Activated T-helper 17 cell treated with anti-CD3 and anti-CD28 coated beads, Interleukin-2, amount 50 U/mL, for 72 hours (primary cell): ENCODE measurements around the gene PSKH1. TPM values are rescaled to one million over a fixed set of nuclear protein-coding genes. Genes with fewer than 3 reads are reported as not detected.
A peak's percentile ranks its signal among the peaks of the same experiment; 100 is the strongest.
"Not testable (repeated sequence)": the region's sequence is repeated elsewhere in the genome, so short reads cannot be mapped to it uniquely, and the experiment has no call there.

ENCODE experiments used
- ATAC-seq: fragments of 150-1000 bp; cut with Tn5 transposase; replicated peaks from 2 replicates; pipeline ENCODE4 v1.10.0; 2021; ENCODE audit warnings: mild to moderate bottlenecking, moderate library complexity
- H3K27ac Mint-ChIP-seq: one replicate; pipeline ENCODE4 v1.8.0; 2022; ENCODE audit warnings: mixed read lengths
- H3K27me3 Mint-ChIP-seq: one replicate; pipeline ENCODE4 v1.8.0; 2022; ENCODE audit warnings: mixed read lengths
- H3K36me3 Mint-ChIP-seq: one replicate; pipeline ENCODE4 v1.8.0; 2022; ENCODE audit warnings: low read depth, mild to moderate bottlenecking, mixed read lengths
- H3K4me1 Mint-ChIP-seq: one replicate; pipeline ENCODE4 v1.8.0; 2022; ENCODE audit warnings: mixed read lengths
- H3K4me3 Mint-ChIP-seq: one replicate; pipeline ENCODE4 v1.8.0; 2022; ENCODE audit warnings: mild to moderate bottlenecking, mixed read lengths
- H3K9me3 Mint-ChIP-seq: one replicate; pipeline ENCODE4 v1.8.0; 2022; ENCODE audit warnings: mixed read lengths
- total RNA-seq, 2 donors: library from RNA; stranded (reverse); gene quantifications; one replicate each; pipeline ENCODE4 v1.2.3, GENCODE V29; 2022

PSKH1 gene
- total RNA-seq, 2 donors from 2014 or later, result 7.5 to 11.8 TPM

GRCh38 chr16:67892375-67892774, 679 bp upstream of the PSKH1 start:
- Mint-ChIP-seq H3K27ac (peak overlapping the region; percentile 94), H3K9me3 (no peaks in the 10 kb centered on the region), H3K27me3 (no peaks in the 10 kb centered on the region), H3K4me1 (peaks cover 22% of the 10 kb centered on the region), H3K36me3 (no peaks in the 10 kb centered on the region), H3K4me3 (peak overlapping the region; percentile 95)
- no peak for ATAC-seq

DNA sequence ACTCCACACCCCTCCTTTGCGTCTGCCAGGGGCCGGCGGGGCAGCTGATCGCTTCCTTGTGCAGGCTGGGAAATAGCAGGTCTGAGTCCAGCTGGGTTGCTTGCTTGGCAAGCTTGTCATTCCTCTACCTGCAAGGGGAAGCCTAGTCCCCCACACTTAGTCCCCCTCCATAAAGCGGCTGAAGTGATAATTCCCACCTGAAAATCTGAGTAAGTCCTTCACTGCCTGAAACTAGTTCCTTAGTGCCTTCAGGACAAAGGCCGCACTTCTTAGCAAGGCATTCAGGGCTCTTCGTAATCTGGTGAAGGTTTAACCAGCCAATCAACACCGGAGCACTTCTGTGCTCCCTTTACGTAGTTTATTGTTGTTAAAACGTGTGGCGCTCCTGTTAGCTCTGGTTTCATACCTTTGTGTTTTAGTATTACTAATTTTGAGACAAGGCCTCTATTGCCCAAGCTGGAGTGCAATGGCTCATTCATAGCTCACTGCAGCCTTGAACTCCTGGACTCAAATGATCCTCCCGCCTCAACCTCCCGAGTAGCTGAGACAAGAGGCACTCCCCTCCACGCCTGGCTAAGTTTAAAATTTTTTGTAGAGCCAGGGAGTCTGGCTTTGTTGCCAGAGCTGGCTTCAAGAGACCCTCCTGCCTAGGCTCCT, 817 bp downstream of the PSKH1 start:
- Mint-ChIP-seq H3K4me3 (peak overlapping the region; percentile 95), H3K9me3 (no peaks in the 10 kb centered on the region), H3K27ac (peak overlapping the region; percentile 96), H3K36me3 (no peaks in the 10 kb centered on the region), H3K4me1 (peaks cover 22% of the 10 kb centered on the region), H3K27me3 (no peaks in the 10 kb centered on the region)
- ATAC-seq, result no peak

DNA sequence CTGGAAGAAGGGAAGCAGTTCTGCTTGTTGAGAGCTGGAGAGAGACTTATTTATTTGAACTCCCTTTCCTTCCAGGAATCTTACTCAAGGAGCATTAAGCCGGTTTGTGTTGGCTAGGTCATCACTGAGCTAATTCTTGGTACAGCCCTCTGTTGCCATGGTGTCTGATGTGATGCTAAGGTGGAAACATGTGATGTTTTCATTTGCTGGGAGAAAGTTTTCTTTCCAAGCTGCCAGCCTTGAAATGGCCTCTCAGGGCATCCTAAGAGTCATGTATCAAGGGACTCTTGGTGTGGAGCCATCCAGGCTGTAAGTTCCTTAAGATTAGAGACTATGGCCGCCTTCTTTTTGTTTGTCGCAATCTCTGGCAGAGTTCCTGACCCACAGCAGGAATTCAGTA, 4.2 kb downstream of the PSKH1 start:
- Mint-ChIP-seq H3K27ac (no peak overlapping the region), H3K36me3 (no peaks in the 10 kb centered on the region), H3K27me3 (no peaks in the 10 kb centered on the region), H3K4me1 (peaks cover 26% of the 10 kb centered on the region), H3K4me3 (no peak overlapping the region), H3K9me3 (no peaks in the 10 kb centered on the region)
- ATAC-seq, result no peak

DNA sequence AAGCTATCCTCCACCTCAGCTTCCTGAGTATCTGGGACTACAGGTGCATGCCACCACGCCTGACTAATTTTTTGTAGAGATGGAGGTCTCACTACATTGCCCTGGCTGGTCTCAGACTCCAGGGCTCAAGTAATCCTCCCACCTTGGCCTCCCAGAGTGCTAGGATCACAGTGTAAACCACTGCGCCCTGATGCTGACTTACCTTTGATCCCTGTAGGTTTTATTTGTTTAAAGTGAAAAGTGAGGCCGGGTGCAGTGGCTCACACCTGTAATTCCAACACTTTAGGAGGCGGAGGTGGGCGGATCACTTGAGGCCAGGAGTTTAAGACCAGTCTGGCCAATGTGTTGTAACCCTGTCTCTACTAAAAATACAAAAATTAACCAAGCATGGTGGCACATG, 8.7 kb downstream of the PSKH1 start:
- Mint-ChIP-seq H3K27ac (no peak overlapping the region), H3K9me3 (no peaks in the 10 kb centered on the region), H3K4me1 (peaks cover 15% of the 10 kb centered on the region), H3K27me3 (no peaks in the 10 kb centered on the region), H3K36me3 (peaks cover 13% of the 10 kb centered on the region), H3K4me3 (no peak overlapping the region)
- ATAC-seq, result no peak

DNA sequence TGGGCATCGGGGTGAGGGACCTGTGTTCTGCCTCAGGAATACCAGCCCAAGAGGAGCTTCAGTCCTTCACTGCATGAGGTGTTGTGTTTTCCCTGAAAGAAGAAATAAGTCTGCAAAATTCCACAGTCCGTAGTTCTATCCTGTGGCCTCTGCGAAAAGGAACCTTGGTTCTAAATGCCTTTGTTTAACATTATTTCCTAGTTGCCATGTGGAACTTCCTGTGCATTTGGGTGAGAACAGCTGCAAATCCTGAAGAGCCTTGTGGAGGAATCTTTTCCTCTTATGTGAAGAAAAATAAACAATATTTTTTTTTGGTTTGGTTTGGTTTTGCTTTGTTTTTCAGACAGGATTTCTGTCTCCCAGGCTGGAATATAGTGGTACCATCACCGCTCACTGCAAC, 9.8 kb downstream of the PSKH1 start:
- Mint-ChIP-seq H3K4me1 (peaks cover 10% of the 10 kb centered on the region), H3K36me3 (peaks cover 13% of the 10 kb centered on the region), H3K27ac (peak overlapping the region; percentile 35), H3K4me3 (no peak overlapping the region), H3K9me3 (no peaks in the 10 kb centered on the region), H3K27me3 (no peaks in the 10 kb centered on the region)
- ATAC-seq, result no peak

GRCh38 chr16:67907397-67908180, 14.5 kb downstream of the PSKH1 start:
- H3K4me3 Mint-ChIP-seq, result no peak overlapping the region
- peaks cover 12% of the 10 kb centered on the region for H3K4me1 Mint-ChIP-seq
- ATAC-seq, result no peak
- peaks cover 21% of the 10 kb centered on the region for H3K36me3 Mint-ChIP-seq
- H3K27me3 Mint-ChIP-seq, result no peaks in the 10 kb centered on the region
- H3K27ac Mint-ChIP-seq, result peak overlapping the region; percentile 73
- H3K9me3 Mint-ChIP-seq, result no peaks in the 10 kb centered on the region

DNA sequence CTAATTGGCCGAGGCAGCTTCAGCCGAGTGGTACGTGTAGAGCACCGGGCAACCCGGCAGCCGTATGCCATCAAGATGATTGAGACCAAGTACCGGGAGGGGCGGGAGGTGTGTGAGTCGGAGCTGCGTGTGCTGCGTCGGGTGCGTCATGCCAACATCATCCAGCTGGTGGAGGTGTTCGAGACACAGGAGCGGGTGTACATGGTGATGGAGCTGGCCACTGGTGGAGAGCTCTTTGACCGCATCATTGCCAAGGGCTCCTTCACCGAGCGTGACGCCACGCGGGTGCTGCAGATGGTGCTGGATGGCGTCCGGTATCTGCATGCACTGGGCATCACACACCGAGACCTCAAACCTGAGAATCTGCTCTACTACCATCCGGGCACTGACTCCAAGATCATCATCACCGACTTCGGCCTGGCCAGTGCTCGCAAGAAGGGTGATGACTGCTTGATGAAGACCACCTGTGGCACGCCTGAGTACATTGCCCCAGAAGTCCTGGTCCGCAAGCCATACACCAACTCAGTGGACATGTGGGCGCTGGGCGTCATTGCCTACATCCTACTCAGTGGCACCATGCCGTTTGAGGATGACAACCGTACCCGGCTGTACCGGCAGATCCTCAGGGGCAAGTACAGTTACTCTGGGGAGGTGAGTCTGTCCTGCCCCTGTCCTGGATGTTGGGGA, 16.1 kb downstream of the PSKH1 start:
- ATAC-seq, result no peak
- H3K9me3 Mint-ChIP-seq, result no peaks in the 10 kb centered on the region
- H3K27ac Mint-ChIP-seq, result peak overlapping the region; percentile 41
- peaks cover 12% of the 10 kb centered on the region for H3K4me1 Mint-ChIP-seq
- no peaks in the 10 kb centered on the region for H3K27me3 Mint-ChIP-seq
- peaks cover 8% of the 10 kb centered on the region for H3K36me3 Mint-ChIP-seq
- no peak overlapping the region for H3K4me3 Mint-ChIP-seq

DNA sequence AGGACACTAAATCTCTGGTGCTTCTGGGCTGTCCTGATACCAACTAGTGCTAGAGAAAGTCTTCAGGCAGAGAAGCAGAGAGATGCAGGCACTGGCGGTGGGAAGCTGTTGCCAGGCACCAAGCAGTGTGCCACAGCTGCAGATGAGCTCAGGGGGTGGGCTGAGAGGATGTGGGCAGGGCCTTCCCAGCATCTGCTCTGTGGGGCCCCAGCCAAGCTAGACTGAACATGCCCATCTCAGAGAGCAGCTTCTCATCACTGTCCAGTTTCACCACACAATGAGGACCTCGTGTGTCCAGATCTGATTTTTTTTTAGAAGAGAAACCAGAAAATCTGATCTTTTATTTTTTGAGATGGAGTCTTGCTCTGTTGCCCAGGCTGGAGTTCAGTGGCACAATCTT, 17.1 kb downstream of the PSKH1 start:
- Mint-ChIP-seq H3K27ac (peak overlapping the region; percentile 41), H3K36me3 (peaks cover 8% of the 10 kb centered on the region), H3K27me3 (no peaks in the 10 kb centered on the region), H3K4me3 (no peak overlapping the region), H3K4me1 (peaks cover 9% of the 10 kb centered on the region), H3K9me3 (no peaks in the 10 kb centered on the region)
- peak; percentile 74 for ATAC-seq

GRCh38 chr16:67914758-67915495, 21.9 kb downstream of the PSKH1 start:
- peaks cover 12% of the 10 kb centered on the region for H3K36me3 Mint-ChIP-seq
- H3K4me1 Mint-ChIP-seq, result peaks cover 13% of the 10 kb centered on the region
- H3K27me3 Mint-ChIP-seq, result no peaks in the 10 kb centered on the region
- H3K27ac Mint-ChIP-seq, result peak overlapping the region; percentile 27
- H3K4me3 Mint-ChIP-seq, result no peak overlapping the region
- H3K9me3 Mint-ChIP-seq, result no peaks in the 10 kb centered on the region
- no peak for ATAC-seq

GRCh38 chr16:67915496-67915769, 22.4 kb downstream of the PSKH1 start:
- not testable (repeated sequence) for H3K4me3 Mint-ChIP-seq, H3K27me3 Mint-ChIP-seq, ATAC-seq, H3K9me3 Mint-ChIP-seq
- Mint-ChIP-seq H3K36me3 (peaks cover 10% of the 10 kb centered on the region), H3K27ac (peak overlapping the region; percentile 90), H3K4me1 (peaks cover 12% of the 10 kb centered on the region)

- no peaks in the 10 kb centered on the region for H3K27me3 Mint-ChIP-seq
Observed at GRCh38 chr16:67915831-67916723, 23.0 kb downstream of the PSKH1 start.

GRCh38 chr16:67917140-67917851, 24.2 kb downstream of the PSKH1 start:
- Mint-ChIP-seq H3K4me3 (peak overlapping the region; percentile 54), H3K27ac (peak overlapping the region; percentile 88), H3K4me1 (peaks cover 20% of the 10 kb centered on the region), H3K27me3 (no peaks in the 10 kb centered on the region), H3K36me3 (peaks cover 10% of the 10 kb centered on the region), H3K9me3 (no peaks in the 10 kb centered on the region)
- ATAC-seq, result peak; percentile 5

More at GRCh38 chr16:67915831-67916723, 23.0 kb downstream of the PSKH1 start:
- ATAC-seq, result no peak
- Mint-ChIP-seq H3K4me1 (peaks cover 12% of the 10 kb centered on the region), H3K9me3 (no peaks in the 10 kb centered on the region), H3K4me3 (no peak overlapping the region), H3K36me3 (peaks cover 10% of the 10 kb centered on the region), H3K27ac (peak overlapping the region; percentile 90)

- Mint-ChIP-seq H3K4me1 (peaks cover 21% of the 10 kb centered on the region), H3K27ac (peak overlapping the region; percentile 88), H3K36me3 (peaks cover 10% of the 10 kb centered on the region), H3K4me3 (peak overlapping the region; percentile 54), H3K9me3 (no peaks in the 10 kb centered on the region), H3K27me3 (no peaks in the 10 kb centered on the region)
- ATAC-seq, result peak; percentile 100
Observed at GRCh38 chr16:67917852-67918236, 24.8 kb downstream of the PSKH1 start.
